Thymus (tissue), 11 donors: ENCODE results near the gene NCAPH2. TPM values are rescaled to one million over a fixed set of nuclear protein-coding genes. Genes with fewer than 3 reads are reported as not detected.
"Not testable (repeated sequence)": the region's sequence is repeated elsewhere in the genome, so short reads cannot be mapped to it uniquely, and the experiment has no call there.

Experiments
- DNase-seq, 9 donors: peaks; one replicate each; pipeline ENCODE4 v3.0.0-alpha.2; 2013; ENCODE audit warnings: low spot score in 9 of 9, low read depth in 6 of 9, missing footprints in 1 of 9
- H3K27ac ChIP-seq, 2 donors: one replicate each; pipeline ENCODE4 v1.5.1; 2013; ENCODE audit warnings: control low read depth in 1 of 2, low read depth in 1 of 2, low read length in 1 of 2, mild to moderate bottlenecking in 1 of 2, moderate library complexity in 1 of 2
- H3K27me3 ChIP-seq, 2 donors: one replicate each; pipeline ENCODE4 v1.5.1; 2013; ENCODE audit warnings: low read length in 1 of 2; ENCODE audit not compliant: control insufficient read depth in 2 of 2, insufficient read depth in 1 of 2
- H3K36me3 ChIP-seq, 2 donors: one replicate each; pipeline ENCODE4 v1.5.1; 2013; ENCODE audit warnings: low read length in 1 of 2, mild to moderate bottlenecking in 1 of 2, moderate library complexity in 1 of 2; ENCODE audit not compliant: control insufficient read depth in 2 of 2, insufficient read depth in 2 of 2
- H3K4me1 ChIP-seq, 2 donors: one replicate each; pipeline ENCODE4 v1.5.1; 2013; ENCODE audit warnings: low read length in 2 of 2; ENCODE audit not compliant: control insufficient read depth in 2 of 2, insufficient read depth in 2 of 2
- H3K4me3 ChIP-seq, 2 donors: one replicate each; pipeline ENCODE4 v1.5.1; 2013; ENCODE audit warnings: low read length in 2 of 2, control low read depth in 1 of 2, mild to moderate bottlenecking in 1 of 2
- H3K9me3 ChIP-seq, 2 donors: one replicate each; pipeline ENCODE4 v1.5.1; 2013; ENCODE audit warnings: low read length in 1 of 2, mild to moderate bottlenecking in 1 of 2; ENCODE audit not compliant: control insufficient read depth in 2 of 2, insufficient read depth in 1 of 2
- WGBS: extraction: QIAGEN DNeasy Blood & Tissue Kit; methylation state at CpG from one replicate; pipeline ENCODE4 v1.1.7; 2013; 5-methylcytosine and 5-hydroxymethylcytosine counted together
- polyA plus RNA-seq: library from polyadenylated mRNA; stranded (reverse); fragments of 200-250 nt; gene quantifications from one replicate; pipeline ENCODE4 v1.2.3, GENCODE V29; 2013
- total RNA-seq: library from RNA; stranded (reverse); fragments of 120-200 nt; gene quantifications from one replicate; pipeline ENCODE4 v1.2.4, GENCODE V29; 2013
- donor health status: healthy.

NCAPH2 gene
- total and polyA plus RNA-seq, 2 donors = 40.8 to 57.6 TPM

DNA sequence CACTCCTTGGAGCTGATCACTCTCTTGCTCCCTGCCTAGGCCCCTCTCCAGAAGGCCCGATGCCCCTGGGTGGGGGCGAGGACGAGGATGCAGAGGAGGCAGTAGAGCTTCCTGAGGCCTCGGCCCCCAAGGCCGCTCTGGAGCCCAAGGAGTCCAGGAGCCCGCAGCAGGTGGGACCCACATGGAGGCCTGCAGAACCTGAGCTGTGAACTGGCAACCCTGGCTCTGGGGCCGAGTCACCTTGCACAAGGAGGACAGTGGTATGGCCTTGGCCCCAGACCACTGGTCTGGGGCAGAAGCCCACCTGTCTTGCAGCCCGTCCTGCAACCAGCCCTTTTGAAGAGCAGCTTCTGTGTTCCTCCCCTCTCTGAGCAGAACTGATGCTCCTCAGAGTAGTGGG is 11.1 kb downstream of the NCAPH2 start:
- Histone ChIP-seq H3K36me3 (peaks cover 76 to 87% of the 10 kb centered on the region in 2 donors), H3K27ac (no peak overlapping the region), H3K27me3 (no peaks in the 10 kb centered on the region), H3K4me3 (no peak overlapping the region), H3K4me1 (peaks cover 0 to 4% of the 10 kb centered on the region in 2 donors), H3K9me3 (no peaks in the 10 kb centered on the region)
- DNase-seq = no peak
- WGBS = 98% methylated on average over 8 of the region's 8 CpGs

DNA sequence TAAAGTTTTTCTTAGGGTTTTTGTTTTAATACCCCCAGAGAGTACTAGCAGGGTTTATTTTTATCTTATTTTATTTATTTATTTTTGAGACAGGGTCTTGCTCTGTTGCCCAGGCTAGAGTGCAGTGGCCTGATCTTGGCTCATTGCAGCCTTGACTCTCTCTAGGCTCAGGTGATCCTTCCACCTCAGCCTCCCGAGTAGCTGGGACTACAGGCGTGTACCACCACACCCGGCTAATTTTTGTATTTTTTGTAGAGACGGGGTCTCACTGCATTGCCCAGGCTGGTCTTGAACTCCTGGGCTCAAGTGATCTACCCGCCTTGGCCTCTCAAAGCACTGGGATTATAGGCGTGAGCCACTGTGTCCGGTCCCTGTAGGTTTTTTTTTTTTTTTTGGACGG is 12.2 kb downstream of the NCAPH2 start:
- not testable (repeated sequence) for H3K27me3 ChIP-seq, DNase-seq, H3K4me3 ChIP-seq, H3K9me3 ChIP-seq, H3K27ac ChIP-seq
- Histone ChIP-seq H3K4me1 (peaks cover 10 to 12% of the 10 kb centered on the region in 2 donors), H3K36me3 (peaks cover 78 to 79% of the 10 kb centered on the region in 2 donors)
- 99% methylated on average over 8 of the region's 8 CpGs for WGBS

DNA sequence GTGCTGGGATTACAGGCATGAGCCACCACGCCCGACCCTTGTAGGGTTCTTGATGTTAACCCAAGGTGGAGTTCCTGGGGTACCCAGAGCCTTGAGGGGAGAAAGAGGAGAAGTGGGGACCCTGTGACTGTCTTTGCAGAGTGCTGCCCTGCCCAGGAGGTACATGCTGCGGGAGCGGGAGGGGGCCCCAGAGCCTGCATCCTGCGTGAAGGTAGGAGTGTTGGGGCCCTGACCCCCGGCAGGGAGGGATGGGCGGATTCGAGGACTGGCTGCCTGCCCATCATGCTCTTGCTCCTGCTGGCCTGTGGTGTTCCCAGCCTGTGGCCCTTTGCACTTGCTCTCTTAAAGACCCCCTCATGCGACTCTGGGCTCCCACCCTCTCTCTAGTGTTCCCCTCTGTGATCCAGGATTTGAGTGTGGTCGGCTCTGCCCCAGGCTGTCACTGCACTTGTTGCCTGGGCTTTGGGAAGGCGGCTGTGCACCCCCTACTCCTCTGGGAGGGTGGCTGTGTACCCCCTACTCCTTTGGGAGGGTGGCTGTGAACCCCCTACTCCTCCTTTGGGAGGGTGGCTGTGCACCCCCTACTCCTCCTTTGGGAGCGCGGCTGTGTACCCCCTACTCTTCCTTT is 12.9 kb downstream of the NCAPH2 start:
- Histone ChIP-seq H3K9me3 (no peaks in the 10 kb centered on the region), H3K27ac (no peak overlapping the region), H3K36me3 (peaks cover 75% of the 10 kb centered on the region in 2 donors), H3K4me1 (peaks cover 10 to 12% of the 10 kb centered on the region in 2 donors), H3K4me3 (no peak overlapping the region), H3K27me3 (no peaks in the 10 kb centered on the region)
- 96% methylated on average over 13 of the region's 13 CpGs for WGBS
- DNase-seq = no peak

DNA sequence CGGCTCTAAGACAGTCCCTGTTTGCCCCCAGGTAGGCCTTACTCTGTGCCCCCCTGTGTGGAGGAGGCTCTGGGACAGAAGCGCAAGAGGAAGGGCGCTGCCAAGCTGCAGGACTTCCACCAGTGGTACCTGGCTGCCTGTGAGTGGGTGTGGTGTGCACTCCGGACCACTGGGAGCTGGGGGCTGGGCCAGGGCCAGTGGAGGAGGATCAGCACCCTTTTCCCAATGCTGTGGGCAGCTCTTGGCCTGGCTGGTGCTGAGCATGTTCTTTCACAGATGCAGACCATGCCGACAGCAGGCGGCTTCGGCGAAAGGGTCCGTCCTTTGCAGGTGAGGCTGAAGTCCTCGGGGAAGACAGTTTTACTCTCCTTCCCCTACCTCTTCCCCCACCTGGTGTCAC is 13.7 kb downstream of the NCAPH2 start:
- Histone ChIP-seq H3K36me3 (peaks cover 67% of the 10 kb centered on the region in 2 donors), H3K27ac (no peak overlapping the region), H3K4me1 (peaks cover 13 to 15% of the 10 kb centered on the region in 2 donors), H3K9me3 (no peaks in the 10 kb centered on the region), H3K27me3 (peaks cover 0 to 4% of the 10 kb centered on the region in 2 donors), H3K4me3 (no peak overlapping the region)
- DNase-seq = no peak
- 97% methylated on average over 10 of the region's 10 CpGs for WGBS

DNA sequence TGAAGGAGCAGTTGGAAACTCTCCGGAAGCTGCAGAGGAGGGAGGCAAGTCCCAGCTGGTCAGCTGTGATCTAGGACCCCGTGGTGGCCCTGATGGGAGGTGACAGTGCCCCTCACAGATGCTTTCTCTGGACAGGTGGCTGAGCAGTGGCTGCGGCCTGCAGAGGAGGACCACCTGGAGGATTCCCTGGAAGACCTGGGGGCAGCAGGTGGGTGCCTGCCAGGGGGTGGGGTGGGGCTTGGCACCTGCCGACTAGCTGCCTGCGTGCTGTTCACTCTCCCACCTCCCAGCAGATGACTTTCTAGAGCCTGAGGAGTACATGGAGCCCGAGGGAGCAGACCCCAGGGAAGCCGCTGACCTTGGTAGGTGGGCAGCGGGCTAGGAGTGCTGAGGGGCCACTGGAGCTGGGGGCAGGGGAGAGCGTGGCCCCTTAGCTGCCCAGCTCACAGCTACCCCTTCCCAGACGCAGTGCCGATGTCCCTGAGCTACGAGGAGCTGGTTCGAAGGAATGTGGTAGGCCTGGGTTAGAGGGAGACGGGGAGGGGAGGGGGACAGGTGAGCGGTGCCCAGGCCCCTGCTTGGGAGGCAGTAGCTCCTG is 14.3 kb downstream of the NCAPH2 start:
- no peak for DNase-seq
- peaks cover 61% of the 10 kb centered on the region in 2 donors for H3K36me3 ChIP-seq
- H3K4me3 ChIP-seq = no peak overlapping the region
- H3K27me3 ChIP-seq = peaks cover 2 to 10% of the 10 kb centered on the region in 2 donors
- peaks cover 16 to 18% of the 10 kb centered on the region in 2 donors for H3K4me1 ChIP-seq
- WGBS = 94% methylated on average over 15 of the region's 15 CpGs
- no peak overlapping the region for H3K27ac ChIP-seq
- H3K9me3 ChIP-seq = no peaks in the 10 kb centered on the region

DNA sequence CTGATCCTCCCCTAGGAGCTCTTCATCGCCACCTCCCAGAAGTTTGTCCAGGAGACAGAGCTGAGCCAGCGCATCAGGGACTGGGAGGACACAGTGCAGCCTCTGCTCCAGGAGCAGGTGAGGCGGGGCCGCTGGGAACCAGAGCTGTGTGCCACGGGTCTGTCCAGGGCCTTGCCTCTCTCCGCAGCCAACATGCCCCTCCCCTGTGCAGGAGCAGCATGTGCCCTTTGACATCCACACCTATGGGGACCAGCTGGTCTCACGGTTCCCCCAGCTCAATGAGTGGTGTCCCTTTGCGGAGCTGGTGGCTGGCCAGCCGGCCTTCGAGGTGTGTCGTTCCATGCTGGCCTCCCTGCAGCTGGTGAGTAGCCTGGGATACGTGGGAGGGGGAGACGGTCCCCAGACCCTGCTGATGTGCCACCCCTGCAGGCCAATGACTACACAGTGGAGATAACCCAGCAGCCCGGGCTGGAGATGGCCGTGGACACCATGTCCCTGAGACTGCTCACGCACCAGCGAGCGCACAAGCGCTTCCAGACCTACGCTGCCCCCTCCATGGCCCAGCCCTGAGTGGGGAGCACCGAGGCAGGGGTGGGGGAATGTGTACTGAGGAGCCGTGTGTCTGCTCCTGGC is 14.9 kb downstream of the NCAPH2 start:
- H3K36me3 ChIP-seq = peaks cover 55 to 56% of the 10 kb centered on the region in 2 donors
- no peak overlapping the region for H3K27ac ChIP-seq
- peaks cover 4 to 16% of the 10 kb centered on the region in 2 donors for H3K27me3 ChIP-seq
- 96% methylated on average over 22 of the region's 22 CpGs for WGBS
- no peak for DNase-seq
- H3K4me3 ChIP-seq = no peak overlapping the region
- no peaks in the 10 kb centered on the region for H3K9me3 ChIP-seq
- peaks cover 16 to 18% of the 10 kb centered on the region in 2 donors for H3K4me1 ChIP-seq

DNA sequence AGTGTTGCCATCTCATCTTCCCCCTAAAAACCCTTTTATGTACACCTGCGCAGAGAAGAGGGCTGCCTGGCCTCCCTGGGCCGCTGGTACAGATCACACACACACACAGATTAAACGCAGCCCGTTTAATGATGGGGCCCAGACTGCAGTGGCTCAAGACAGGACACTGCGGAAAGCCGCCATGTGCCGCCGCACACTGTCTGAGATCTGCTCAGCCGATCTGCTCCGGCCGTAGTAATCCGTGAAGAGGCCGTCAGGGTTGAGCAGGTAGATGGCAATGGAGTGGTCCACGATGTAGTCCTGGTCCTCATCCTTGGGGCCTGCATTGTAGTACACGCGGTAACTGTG is 15.4 kb downstream of the NCAPH2 start:
- no peak for DNase-seq
- Histone ChIP-seq H3K36me3 (peaks cover 51 to 53% of the 10 kb centered on the region in 2 donors), H3K9me3 (peaks cover 0 to 2% of the 10 kb centered on the region in 2 donors), H3K27ac (no peak overlapping the region), H3K4me1 (peaks cover 16 to 18% of the 10 kb centered on the region in 2 donors), H3K4me3 (no peak overlapping the region), H3K27me3 (peaks cover 9 to 21% of the 10 kb centered on the region in 2 donors)
- 96% methylated on average over 16 of the region's 16 CpGs for WGBS

DNA sequence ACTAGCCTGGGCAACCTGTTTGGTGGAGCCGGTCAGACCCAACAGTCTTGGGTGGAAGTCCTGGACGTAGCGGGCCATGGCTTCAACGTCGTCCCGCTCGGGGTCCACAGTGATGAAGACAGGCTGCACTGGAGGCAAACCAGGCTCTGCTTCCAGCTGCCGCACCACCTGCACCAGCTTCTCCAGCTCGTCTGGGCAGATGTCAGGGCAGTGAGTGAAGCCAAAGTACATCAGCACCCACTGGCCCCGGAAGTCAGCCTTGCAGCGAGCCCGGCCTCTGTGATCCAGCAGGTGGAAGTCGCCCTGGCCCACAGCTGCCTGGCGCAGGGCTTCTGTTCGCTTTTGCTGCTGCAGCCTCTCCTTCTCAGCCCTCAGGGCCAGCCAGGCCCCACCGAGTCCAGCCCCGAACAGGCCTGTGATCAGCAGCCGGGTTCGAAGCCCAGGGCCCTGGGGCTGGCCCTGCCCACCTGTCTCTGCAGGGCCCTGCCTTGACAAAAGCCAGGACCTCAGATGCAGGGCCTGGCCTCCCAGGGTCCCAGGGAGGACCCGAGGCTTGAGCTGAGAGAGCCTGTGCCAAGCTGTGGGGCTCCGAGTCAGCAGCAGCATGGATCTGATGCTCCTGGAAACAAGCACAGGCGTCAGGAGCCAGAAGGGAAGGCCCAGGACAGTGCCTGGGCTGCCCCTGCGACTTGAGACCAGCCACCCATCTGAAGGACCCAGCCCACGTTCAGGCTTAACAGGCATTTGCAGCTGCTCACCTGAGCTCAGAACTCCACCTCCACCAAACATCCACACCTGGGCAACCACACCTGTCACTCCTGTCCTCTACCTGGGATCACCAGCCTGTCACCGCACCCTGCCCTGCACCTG is 16.0 kb downstream of the NCAPH2 start:
- H3K4me1 ChIP-seq = peaks cover 16 to 18% of the 10 kb centered on the region in 2 donors
- peaks cover 45 to 47% of the 10 kb centered on the region in 2 donors for H3K36me3 ChIP-seq
- no peak for DNase-seq
- peaks cover 15 to 27% of the 10 kb centered on the region in 2 donors for H3K27me3 ChIP-seq
- peak overlapping the region; percentile 63 to 86 for H3K4me3 ChIP-seq
- H3K27ac ChIP-seq = no peak overlapping the region
- 92% methylated on average over 25 of the region's 25 CpGs for WGBS
- H3K9me3 ChIP-seq = peaks cover 1 to 8% of the 10 kb centered on the region in 2 donors
